ENCODE data around the gene MEIS1. TPM values are rescaled to one million over a fixed set of nuclear protein-coding genes. Genes with fewer than 3 reads are reported as not detected.

MEIS1 gene
- total RNA-seq, 1 experiment from 2014 or later: 0.66 TPM

- Histone ChIP-seq H3K4me1 (ENCODE audit: insufficient read depth, low read length) (peaks cover 3% of the 10 kb centered on the region; the same call in 1 of the 2 replicates), H3K4me2 (ENCODE audit: insufficient read depth, insufficient read length, low read length) (no peak overlapping the region)
Measured at GRCh38 chr2:66562304-66562685, 127.4 kb downstream of the MEIS1 start.

More at GRCh38 chr2:66562304-66562685, 127.4 kb downstream of the MEIS1 start:
- Histone ChIP-seq H3K18ac (ENCODE audit: insufficient read length, low read depth, low read length) (no peak overlapping the region), H4K91ac (ENCODE audit: insufficient read length, low read depth, low read length) (no peak overlapping the region), H2BK12ac (ENCODE audit: insufficient read length, low read depth, low read length) (no peak overlapping the region), H4K20me1 (ENCODE audit: control insufficient read depth, insufficient read depth, insufficient read length) (no peaks in the 10 kb centered on the region), H3T11ph (ENCODE audit: low read length) (no peak overlapping the region), H2BK5ac (ENCODE audit: insufficient read length, low read length) (no peak overlapping the region), H3K56ac (ENCODE audit: insufficient read length, low read depth, low read length) (no peak overlapping the region), H4K5ac (ENCODE audit: insufficient read length, low read depth, low read length) (no peak overlapping the region), H2AK5ac (ENCODE audit: insufficient read length, low read length) (no peak overlapping the region), H3K27me3 (ENCODE audit: insufficient read depth, low read length) (no peaks in the 10 kb centered on the region), H3K23ac (ENCODE audit: insufficient read length, low read depth, low read length) (no peak overlapping the region), H2BK15ac (ENCODE audit: low read depth, low read length) (no peak overlapping the region), H3K4ac (ENCODE audit: low read depth, low read length) (no peak overlapping the region), H3K27ac (ENCODE audit: insufficient read length, low read depth, low read length) (no peak overlapping the region), H2BK120ac (ENCODE audit: low read depth, low read length, poor library complexity, severe bottlenecking) (no peak overlapping the region), H2AFZ (ENCODE audit: low read length) (no peak overlapping the region), H4K8ac (replicated peaks; ENCODE audit: insufficient read length, low read depth, low read length) (no peak overlapping the region), H2BK20ac (ENCODE audit: low read depth, low read length, poor library complexity, severe bottlenecking) (no peak overlapping the region), H3K79me1 (ENCODE audit: insufficient read depth, low read depth, low read length, poor library complexity, severe bottlenecking) (no peaks in the 10 kb centered on the region), H3K79me2 (ENCODE audit: insufficient read depth, low read length) (no peaks in the 10 kb centered on the region), H3K9ac (ENCODE audit: extremely low read depth, insufficient read length, low read length) (no peak overlapping the region), H3K14ac (ENCODE audit: insufficient read depth, low read length) (no peak overlapping the region), H3K23me2 (ENCODE audit: insufficient read length, low read depth, low read length, poor library complexity, severe bottlenecking) (no peaks in the 10 kb centered on the region), H3K9me3 (ENCODE audit: control insufficient read depth, low read depth, low read length) (no peaks in the 10 kb centered on the region)
- H3K36me3 Mint-ChIP-seq (ENCODE audit: insufficient read depth in 1 of 3, low read depth in 3 of 3): no peaks in the 10 kb centered on the region
- peaks cover 3% of the 10 kb centered on the region for H3K27me3 Mint-ChIP-seq (ENCODE audit: low read depth)
- H3K9me3 Mint-ChIP-seq: no peaks in the 10 kb centered on the region
- H3K4me3 Mint-ChIP-seq: no peak overlapping the region; a peak in 1 of 5 replicates
- no peak for TF ChIP-seq CTCF (conservative IDR thresholded peaks at IDR 0.05)
- DNase-seq: no peak
- no CpG with 5 or more reads among the region's 1 CpG for WGBS (ENCODE audit: extremely low coverage, insufficient read length, low lambda C conversion rate)
- peaks cover 18 to 24% of the 10 kb centered on the region in 2 experiments for H3K4me1 Mint-ChIP-seq
- H3K27ac Mint-ChIP-seq: peak overlapping the region in 1 of 3 experiments; percentile 85; a peak in 3 of 7 replicates

All from H9 (cell line).